Posterior cingulate gyrus (tissue), 11 donors: ENCODE data around the gene GCHFR.

Experiments used
- DNase-seq, 10 donors: peaks; one replicate each; pipeline versions ENCODE4 v3.0.0 to v3.0.0-alpha.2; 2020 to 2021; ENCODE audit warnings: mixed read lengths in 3 of 10
- intact Hi-C: fragments of 100-400 bp; cut with DNase I; formaldehyde crosslinking; loops from one replicate; pipeline ENCODE4 v1.15.1; 2023

The GCHFR gene

GRCh38 chr15:40807028-40807887 lies 43.4 kb downstream of the GCHFR start, which contains the start of the genes DNAJC17 and ZFYVE19:
DNAJC17 (minus strand) TSS chr15:40807473; CDS start chr15:40807446, 27 bp downstream.
ZFYVE19 (plus strand) TSS chr15:40807089; CDS start chr15:40807590, 501 bp downstream.
- intact Hi-C loops, result loop anchor here (1.0 to 5.0 kb wide), 4 partner anchors 52 to 220 kb away; partner anchors contain the start of genes RMDN3 and VPS18
- peak; percentile 95 to 100 (median 98) for DNase-seq

- intact Hi-C loops, result loop anchor here (1.0 to 5.0 kb wide), 4 partner anchors 53 to 221 kb away; partner anchors contain the start of genes RMDN3 and VPS18
- DNase-seq, result peak in 1 of 10 donors; percentile 29
These were observed 44.1 kb downstream of the GCHFR start for GRCh38 chr15:40807888-40808461.

- intact Hi-C loops, result loop anchor here (5.0 kb wide), 1 partner anchor 222 kb away; no protein-coding TSS in a partner anchor
- DNase-seq, result peak in 1 of 10 donors; percentile 43
These were observed 45.1 kb downstream of the GCHFR start for GRCh38 chr15:40808861-40809450.

- intact Hi-C loops, result no loop called here
- peak in 1 of 10 donors; percentile 66 for DNase-seq
These were observed 49.0 kb downstream of the GCHFR start for GRCh38 chr15:40812721-40813425.

- peak in 3 of 10 donors; percentile 19 to 72 (median 24) for DNase-seq
- intact Hi-C loops, result no loop called here
These were observed 51.3 kb downstream of the GCHFR start for GRCh38 chr15:40815042-40815698.
